ENCODE results near the gene MLLT1. TPM values are rescaled to one million over a fixed set of nuclear protein-coding genes. Genes with fewer than 3 reads are reported as not detected.

MLLT1 gene
- total and polyA plus RNA-seq, 5 donors from 2014 or later, result 0.45 to 35.6 (median 0.68) TPM

DNA sequence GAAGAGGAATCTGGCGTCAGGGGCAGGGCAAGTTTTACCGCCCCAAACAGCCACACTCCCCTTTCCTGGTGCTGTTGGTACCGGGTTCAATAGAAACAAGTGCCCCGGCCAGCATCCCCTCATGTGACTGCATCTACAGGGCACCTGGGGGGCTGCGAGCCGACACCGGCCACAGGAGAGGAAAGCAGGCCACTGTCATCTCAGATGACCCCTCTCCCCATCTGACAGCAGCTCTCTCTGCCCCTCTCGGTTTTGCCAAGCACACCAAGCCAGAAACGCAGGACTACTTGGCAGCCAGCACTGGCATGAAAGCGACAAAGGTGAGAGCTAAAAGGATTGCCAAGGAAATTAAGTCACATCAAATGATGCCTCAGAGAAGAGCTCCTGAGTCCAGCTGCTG is 37.1 kb downstream of the MLLT1 start:
- peaks cover 24 to 68% (median 44%) of the 10 kb centered on the region in 4 donors for H3K4me1 Mint-ChIP-seq
- Histone ChIP-seq H3K4me1 (ENCODE audit: control insufficient read depth, insufficient read depth, low read length, poor library complexity, severe bottlenecking) (peaks cover 34% of the 10 kb centered on the region), H3K27me3 (ENCODE audit: control insufficient read depth, insufficient read depth, low read length) (no peaks in the 10 kb centered on the region), H3K36me3 (ENCODE audit: control insufficient read depth, insufficient read depth, low read length) (no peaks in the 10 kb centered on the region), H3K4me3 (ENCODE audit: low read depth, low read length) (no peak overlapping the region), H3K9me3 (ENCODE audit: control insufficient read depth in 2 of 2, low read length in 2 of 2) (no peaks in the 10 kb centered on the region), H3K27ac (ENCODE audit: insufficient read depth, low read length, poor library complexity, severe bottlenecking) (no peak overlapping the region)
- no peak overlapping the region for H3K4me3 Mint-ChIP-seq
- peak overlapping the region in 2 of 3 donors; percentile 32 to 36 for H3K27ac Mint-ChIP-seq
- H3K27me3 Mint-ChIP-seq, result no peaks in the 10 kb centered on the region
- ATAC-seq (ENCODE audit: low read depth in 2 of 2) (no peak), DNase-seq (no peak)
- peaks cover 21% of the 10 kb centered on the region for H3K36me3 Mint-ChIP-seq
- no peaks in the 10 kb centered on the region for H3K9me3 Mint-ChIP-seq

DNA sequence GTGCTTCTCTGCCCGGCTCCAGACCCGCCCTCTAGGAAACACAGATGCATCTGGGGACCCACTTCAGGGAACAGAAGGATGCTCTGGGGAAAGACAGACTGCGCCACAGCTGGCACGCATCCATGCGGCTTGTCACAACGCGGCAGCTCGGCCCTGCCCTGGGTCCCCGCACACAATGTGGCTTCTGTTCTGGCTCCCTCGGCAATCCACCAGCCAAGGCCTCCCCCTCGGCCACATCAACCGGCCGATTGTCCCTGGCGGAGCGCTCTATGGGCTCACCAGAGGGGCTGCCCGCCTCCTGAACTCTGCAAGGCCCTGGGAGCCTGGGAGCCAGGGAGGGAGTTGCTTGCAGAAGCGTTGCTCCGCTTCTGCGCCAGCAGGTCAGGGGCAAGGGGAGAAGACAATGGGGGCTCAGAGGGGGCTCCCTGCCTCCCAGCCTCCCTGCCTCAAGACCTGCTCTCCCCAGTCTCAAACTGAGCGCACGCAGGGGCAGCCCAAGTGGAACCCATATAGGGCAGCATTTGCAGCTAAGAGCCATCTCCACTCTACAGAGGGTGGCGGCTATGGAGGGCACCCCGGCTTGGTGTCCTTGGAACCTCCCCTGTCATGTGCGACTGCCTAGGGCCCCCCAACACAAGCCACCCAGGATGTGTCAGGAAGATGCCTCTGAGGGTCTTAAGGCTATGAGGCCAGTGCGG is 37.9 kb downstream of the MLLT1 start:
- H3K9me3 ChIP-seq (ENCODE audit: control insufficient read depth in 2 of 2, low read length in 2 of 2), result no peaks in the 10 kb centered on the region
- peaks cover 35% of the 10 kb centered on the region for H3K4me1 ChIP-seq (ENCODE audit: control insufficient read depth, insufficient read depth, low read length, poor library complexity, severe bottlenecking)
- ATAC-seq (ENCODE audit: low read depth in 2 of 2), result no peak
- no peak overlapping the region for H3K4me3 ChIP-seq (ENCODE audit: low read depth, low read length)
- Mint-ChIP-seq H3K9me3 (no peaks in the 10 kb centered on the region), H3K27ac (no peak overlapping the region), H3K4me3 (no peak overlapping the region), H3K36me3 (peaks cover 14% of the 10 kb centered on the region), H3K4me1 (peaks cover 19 to 63% (median 41%) of the 10 kb centered on the region in 4 donors), H3K27me3 (no peaks in the 10 kb centered on the region)
- no peak overlapping the region for H3K27ac ChIP-seq (ENCODE audit: insufficient read depth, low read length, poor library complexity, severe bottlenecking)
- DNase-seq, result no peak
- no peaks in the 10 kb centered on the region for H3K27me3 ChIP-seq (ENCODE audit: control insufficient read depth, insufficient read depth, low read length)
- no peaks in the 10 kb centered on the region for H3K36me3 ChIP-seq (ENCODE audit: control insufficient read depth, insufficient read depth, low read length)

- no peaks in the 10 kb centered on the region for H3K9me3 Mint-ChIP-seq
- DNase-seq (no peak), ATAC-seq (ENCODE audit: low read depth in 2 of 2) (no peak)
- Histone ChIP-seq H3K27me3 (ENCODE audit: control insufficient read depth, insufficient read depth, low read length) (no peaks in the 10 kb centered on the region), H3K27ac (ENCODE audit: insufficient read depth, low read length, poor library complexity, severe bottlenecking) (no peak overlapping the region), H3K4me3 (ENCODE audit: low read depth, low read length) (no peak overlapping the region), H3K9me3 (ENCODE audit: control insufficient read depth in 2 of 2, low read length in 2 of 2) (no peaks in the 10 kb centered on the region), H3K36me3 (ENCODE audit: control insufficient read depth, insufficient read depth, low read length) (no peaks in the 10 kb centered on the region), H3K4me1 (ENCODE audit: control insufficient read depth, insufficient read depth, low read length, poor library complexity, severe bottlenecking) (peaks cover 35% of the 10 kb centered on the region)
- no peak overlapping the region for H3K4me3 Mint-ChIP-seq
- peaks cover 8% of the 10 kb centered on the region for H3K36me3 Mint-ChIP-seq
- no peaks in the 10 kb centered on the region for H3K27me3 Mint-ChIP-seq
- peaks cover 19 to 58% (median 36%) of the 10 kb centered on the region in 4 donors for H3K4me1 Mint-ChIP-seq
- no peak overlapping the region for H3K27ac Mint-ChIP-seq
These were observed 38.7 kb downstream of the MLLT1 start for GRCh38 chr19:6241056-6241455.

DNA sequence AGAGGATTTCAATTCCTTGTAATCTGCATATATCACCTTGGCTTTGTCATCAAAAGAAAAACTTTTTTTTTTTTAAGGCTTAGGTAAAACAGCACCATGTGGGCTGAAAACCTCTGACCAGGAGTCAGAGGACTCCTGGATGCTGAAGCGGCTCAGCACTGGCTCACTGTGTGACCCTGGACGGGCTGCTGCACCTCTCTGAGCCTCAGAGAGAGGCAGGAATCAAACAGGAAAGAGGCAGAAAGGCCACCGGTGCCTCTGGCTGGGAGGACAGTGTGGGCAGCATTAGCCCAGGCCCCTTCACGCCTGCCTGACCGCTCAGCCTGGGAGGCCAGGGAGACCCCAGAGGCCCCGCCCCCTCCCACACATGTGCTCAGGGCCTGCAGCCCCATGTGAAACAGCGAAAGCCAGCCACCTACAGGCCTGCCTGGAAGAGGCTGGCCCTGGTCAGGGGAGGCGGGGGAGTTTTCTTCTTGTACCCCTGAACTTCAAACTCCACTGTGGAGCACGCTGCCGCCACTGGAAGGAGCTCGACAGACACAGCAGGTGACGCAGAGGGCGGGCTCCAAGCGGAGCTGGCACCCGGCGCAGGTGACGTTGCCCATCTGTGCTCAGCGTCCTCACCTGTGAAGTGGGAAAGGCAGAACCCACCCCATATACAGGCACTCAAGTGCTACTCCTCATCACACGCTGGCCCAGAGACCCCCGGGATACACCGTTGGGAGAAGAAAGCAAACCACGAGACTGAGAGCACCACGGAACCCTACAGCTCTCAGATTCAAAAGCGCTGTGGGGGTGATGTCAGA is 39.7 kb downstream of the MLLT1 start:
- H3K9me3 Mint-ChIP-seq, result no peaks in the 10 kb centered on the region
- Histone ChIP-seq H3K4me3 (ENCODE audit: low read depth, low read length) (no peak overlapping the region), H3K9me3 (ENCODE audit: control insufficient read depth in 2 of 2, low read length in 2 of 2) (no peaks in the 10 kb centered on the region), H3K4me1 (ENCODE audit: control insufficient read depth, insufficient read depth, low read length, poor library complexity, severe bottlenecking) (peaks cover 35% of the 10 kb centered on the region), H3K27me3 (ENCODE audit: control insufficient read depth, insufficient read depth, low read length) (no peaks in the 10 kb centered on the region), H3K27ac (ENCODE audit: insufficient read depth, low read length, poor library complexity, severe bottlenecking) (no peak overlapping the region), H3K36me3 (ENCODE audit: control insufficient read depth, insufficient read depth, low read length) (no peaks in the 10 kb centered on the region)
- no peak for DNase-seq
- H3K36me3 Mint-ChIP-seq, result peaks cover 8% of the 10 kb centered on the region
- peaks cover 19 to 63% (median 37%) of the 10 kb centered on the region in 4 donors for H3K4me1 Mint-ChIP-seq
- peak overlapping the region in 2 of 3 donors; percentile 76 to 90 for H3K27ac Mint-ChIP-seq
- no peak for ATAC-seq (ENCODE audit: low read depth in 2 of 2)
- H3K27me3 Mint-ChIP-seq, result no peaks in the 10 kb centered on the region
- peak overlapping the region; percentile 2 to 62 (median 34) for H3K4me3 Mint-ChIP-seq

DNA sequence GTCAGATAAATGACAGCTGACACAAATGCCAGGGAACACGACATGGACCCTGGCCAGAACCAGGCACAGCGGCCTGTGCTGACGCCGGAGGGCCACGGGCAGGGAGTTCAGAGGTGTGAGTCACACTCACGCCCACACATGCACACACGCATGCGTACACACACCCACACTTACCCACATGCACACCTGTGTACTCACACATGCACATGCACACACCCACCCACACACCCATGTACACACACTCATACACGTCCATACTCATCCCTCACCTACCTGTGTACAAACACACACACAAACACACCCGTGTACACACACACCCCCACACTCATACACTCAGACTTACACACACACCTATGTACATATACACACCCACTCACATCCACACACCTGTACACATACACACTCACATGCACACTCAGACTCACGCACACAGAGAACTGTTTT is 40.4 kb downstream of the MLLT1 start:
- Histone ChIP-seq H3K27ac (ENCODE audit: insufficient read depth, low read length, poor library complexity, severe bottlenecking) (no peak overlapping the region), H3K9me3 (ENCODE audit: control insufficient read depth in 2 of 2, low read length in 2 of 2) (no peaks in the 10 kb centered on the region), H3K27me3 (ENCODE audit: control insufficient read depth, insufficient read depth, low read length) (no peaks in the 10 kb centered on the region), H3K4me1 (ENCODE audit: control insufficient read depth, insufficient read depth, low read length, poor library complexity, severe bottlenecking) (peaks cover 35% of the 10 kb centered on the region), H3K4me3 (ENCODE audit: low read depth, low read length) (no peak overlapping the region), H3K36me3 (ENCODE audit: control insufficient read depth, insufficient read depth, low read length) (no peaks in the 10 kb centered on the region)
- ATAC-seq (ENCODE audit: low read depth in 2 of 2), result peak in 1 of 2 donors; percentile 11
- Mint-ChIP-seq H3K4me3 (peak overlapping the region; percentile 2 to 62 (median 34)), H3K9me3 (no peaks in the 10 kb centered on the region), H3K27ac (peak overlapping the region; percentile 8 to 90 (median 76)), H3K36me3 (peaks cover 8% of the 10 kb centered on the region), H3K27me3 (no peaks in the 10 kb centered on the region), H3K4me1 (peaks cover 17 to 64% (median 34%) of the 10 kb centered on the region in 4 donors)
- DNase-seq, result peak in 1 of 3 donors; percentile 38

DNA sequence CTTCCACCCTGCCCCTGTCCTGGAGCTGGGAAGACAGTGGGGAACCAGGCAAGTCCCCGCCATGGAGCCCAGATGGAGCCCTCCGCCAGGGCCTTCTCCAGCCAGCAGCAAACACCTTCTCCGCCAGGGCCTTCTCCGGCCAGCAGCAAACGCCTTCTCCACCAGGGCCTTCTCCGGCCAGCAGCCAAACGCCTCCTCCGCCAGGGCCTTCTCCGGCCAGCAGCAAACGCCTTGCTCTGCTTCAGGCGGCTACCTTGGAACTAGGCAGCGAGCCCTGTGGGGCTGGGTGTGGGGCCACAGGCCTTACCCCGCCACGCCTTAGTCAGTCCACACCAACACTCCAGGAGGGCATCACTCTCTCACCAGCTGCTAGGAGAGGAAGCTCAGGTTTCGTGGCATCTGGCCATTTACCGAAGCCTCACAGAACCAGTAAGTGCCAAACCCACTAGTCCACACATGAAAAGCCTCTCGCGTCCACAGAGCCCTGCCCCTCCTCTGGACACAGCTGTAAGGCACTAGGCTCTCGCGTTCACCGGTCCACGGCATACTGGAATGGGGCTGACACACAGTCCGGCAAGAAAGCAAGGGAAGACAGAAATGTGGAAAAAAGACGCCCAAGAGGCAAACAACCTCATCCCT is 41.0 kb downstream of the MLLT1 start:
- no peak for DNase-seq
- H3K4me3 Mint-ChIP-seq, result peak overlapping the region; percentile 24 to 61 (median 46)
- ATAC-seq (ENCODE audit: low read depth in 2 of 2), result no peak
- Histone ChIP-seq H3K36me3 (ENCODE audit: control insufficient read depth, insufficient read depth, low read length) (no peaks in the 10 kb centered on the region), H3K27me3 (ENCODE audit: control insufficient read depth, insufficient read depth, low read length) (no peaks in the 10 kb centered on the region), H3K27ac (ENCODE audit: insufficient read depth, low read length, poor library complexity, severe bottlenecking) (peak overlapping the region; percentile 10), H3K9me3 (ENCODE audit: control insufficient read depth in 2 of 2, low read length in 2 of 2) (no peaks in the 10 kb centered on the region), H3K4me3 (ENCODE audit: low read depth, low read length) (no peak overlapping the region), H3K4me1 (ENCODE audit: control insufficient read depth, insufficient read depth, low read length, poor library complexity, severe bottlenecking) (peaks cover 30% of the 10 kb centered on the region)
- no peaks in the 10 kb centered on the region for H3K9me3 Mint-ChIP-seq
- H3K4me1 Mint-ChIP-seq, result peaks cover 11 to 59% (median 28%) of the 10 kb centered on the region in 4 donors
- peak overlapping the region in 2 of 3 donors; percentile 60 to 76 for H3K27ac Mint-ChIP-seq
- peaks cover 8% of the 10 kb centered on the region for H3K36me3 Mint-ChIP-seq
- H3K27me3 Mint-ChIP-seq, result no peaks in the 10 kb centered on the region

- H3K27me3 ChIP-seq (ENCODE audit: control insufficient read depth, insufficient read depth, low read length), result no peaks in the 10 kb centered on the region
- peaks cover 26% of the 10 kb centered on the region for H3K4me1 ChIP-seq (ENCODE audit: control insufficient read depth, insufficient read depth, low read length, poor library complexity, severe bottlenecking)
- peak in 2 of 3 donors; percentile 36 to 71 for DNase-seq
- no peaks in the 10 kb centered on the region for H3K36me3 ChIP-seq (ENCODE audit: control insufficient read depth, insufficient read depth, low read length)
- peak overlapping the region; percentile 10 for H3K27ac ChIP-seq (ENCODE audit: insufficient read depth, low read length, poor library complexity, severe bottlenecking)
- Mint-ChIP-seq H3K4me1 (peaks cover 11 to 54% (median 25%) of the 10 kb centered on the region in 4 donors), H3K27ac (peak overlapping the region; percentile 65 to 89 (median 76)), H3K4me3 (peak overlapping the region; percentile 7 to 61 (median 34)), H3K36me3 (peaks cover 8% of the 10 kb centered on the region), H3K9me3 (no peaks in the 10 kb centered on the region), H3K27me3 (no peaks in the 10 kb centered on the region)
- ATAC-seq (ENCODE audit: low read depth in 2 of 2), result peak; percentile 68 to 76
- peak overlapping the region; percentile 53 for H3K4me3 ChIP-seq (ENCODE audit: low read depth, low read length)
- H3K9me3 ChIP-seq (ENCODE audit: control insufficient read depth in 2 of 2, low read length in 2 of 2), result no peaks in the 10 kb centered on the region
These were observed 41.5 kb downstream of the MLLT1 start for GRCh38 chr19:6238256-6238642.
